Testis (tissue), 3 donors: ENCODE results near the gene MEGF8. TPM values are rescaled to one million over a fixed set of nuclear protein-coding genes. Genes with fewer than 3 reads are reported as not detected.

Experiments used
- DNase-seq: peaks from one replicate; pipeline ENCODE4 v3.0.0-alpha.2; 2019
- H3K27ac ChIP-seq, 2 donors: fragments of 200-600 bp; sonication (generic); one replicate each; pipeline ENCODE4 v1.5.1; 2019
- H3K27me3 ChIP-seq: fragments of 200-600 bp; sonication (generic); one replicate; pipeline ENCODE4 v1.5.1; 2019
- H3K36me3 ChIP-seq: fragments of 200-600 bp; sonication (generic); one replicate; pipeline ENCODE4 v1.5.1; 2017; ENCODE audit warnings: low read depth; ENCODE audit errors: missing control alignments
- H3K4me1 ChIP-seq: fragments of 200-600 bp; sonication (generic); one replicate; pipeline ENCODE4 v1.5.1; 2019
- H3K4me3 ChIP-seq, 2 donors: fragments of 200-600 bp; sonication (generic); one replicate each; pipeline ENCODE4 v1.5.1; 2017 to 2019
- H3K9me3 ChIP-seq: fragments of 200-600 bp; sonication (generic); one replicate; pipeline ENCODE4 v1.5.1; 2017
- POLR2A ChIP-seq: fragments of 450-650 bp; IDR thresholded peaks from one replicate; pipeline ENCODE4 v1.6.1; 2017; ENCODE audit warnings: antibody characterized with exemption, mild to moderate bottlenecking, moderate library complexity
- WGBS, 2 donors: methylation state at CpG; one replicate each; pipeline ENCODE4 v1.1.5; 2018; 5-methylcytosine and 5-hydroxymethylcytosine counted together
- intact Hi-C: fragments of 100-400 bp; cut with DNase I; formaldehyde crosslinking; loops from one replicate; pipeline ENCODE4 v1.15.1; 2023; ENCODE audit warnings: low total_unique reads
- polyA plus RNA-seq: library from polyadenylated mRNA; stranded (reverse); fragments of 350-450 nt; fragmentation: Illumina TruSeq; extraction: RNeasy Lipid Tissue Mini Kit (QIAGEN cat#74804); gene quantifications from one replicate; pipeline ENCODE4 v1.2.3, GENCODE V29; 2014; ENCODE audit warnings: low read depth, low replicate concordance; ENCODE audit not compliant: insufficient read depth
- total RNA-seq, 2 donors: library from RNA; depleted of rRNA; stranded (reverse); fragments of >200 nt; gene quantifications; one replicate each; pipeline ENCODE4 v1.2.3, GENCODE V29; 2016
- TF ChIP-seq, protein P1 (sequence below), 3 experiments: fragments of 450-650 bp in 2 of 3; fragments of 200-600 bp in 1 of 3; sonication (generic) in 1 of 3; IDR thresholded peaks; one replicate each; pipeline ENCODE4 v1.5.1; 2016 to 2019; ENCODE audit warnings: antibody characterized with exemption in 3 of 3, mild to moderate bottlenecking in 2 of 3, moderate library complexity in 1 of 3

MEGF8 gene
- total and polyA plus RNA-seq, 3 donors from 2014 or later: 18.8 to 27.3 (median 26.9) TPM

DNA sequence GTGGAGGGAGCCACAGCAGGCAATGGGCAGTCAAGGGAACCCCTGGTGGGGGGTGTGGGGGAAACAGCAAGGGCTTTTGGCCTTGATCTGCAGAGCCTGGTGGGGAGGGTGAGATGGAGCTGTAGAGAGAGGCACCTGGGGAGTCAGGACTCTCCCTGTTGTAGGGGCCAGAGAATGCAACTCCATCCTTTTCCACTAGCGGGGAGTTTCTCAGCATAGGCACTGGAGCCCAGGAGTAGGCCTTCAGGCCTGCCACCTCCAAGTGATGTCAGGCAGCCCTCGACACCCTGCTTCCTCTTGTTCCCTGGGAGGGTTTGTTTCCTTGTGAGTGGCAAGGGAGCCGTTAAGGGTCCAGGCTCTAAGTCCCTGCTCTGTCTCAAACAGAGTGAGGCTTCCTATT lies 25.0 kb downstream of the MEGF8 start:
- no peaks in the 10 kb centered on the region for H3K36me3 ChIP-seq
- H3K4me3 ChIP-seq: no peak overlapping the region
- H3K4me1 ChIP-seq: no peaks in the 10 kb centered on the region
- no peaks in the 10 kb centered on the region for H3K9me3 ChIP-seq
- TF ChIP-seq, protein P1, sequence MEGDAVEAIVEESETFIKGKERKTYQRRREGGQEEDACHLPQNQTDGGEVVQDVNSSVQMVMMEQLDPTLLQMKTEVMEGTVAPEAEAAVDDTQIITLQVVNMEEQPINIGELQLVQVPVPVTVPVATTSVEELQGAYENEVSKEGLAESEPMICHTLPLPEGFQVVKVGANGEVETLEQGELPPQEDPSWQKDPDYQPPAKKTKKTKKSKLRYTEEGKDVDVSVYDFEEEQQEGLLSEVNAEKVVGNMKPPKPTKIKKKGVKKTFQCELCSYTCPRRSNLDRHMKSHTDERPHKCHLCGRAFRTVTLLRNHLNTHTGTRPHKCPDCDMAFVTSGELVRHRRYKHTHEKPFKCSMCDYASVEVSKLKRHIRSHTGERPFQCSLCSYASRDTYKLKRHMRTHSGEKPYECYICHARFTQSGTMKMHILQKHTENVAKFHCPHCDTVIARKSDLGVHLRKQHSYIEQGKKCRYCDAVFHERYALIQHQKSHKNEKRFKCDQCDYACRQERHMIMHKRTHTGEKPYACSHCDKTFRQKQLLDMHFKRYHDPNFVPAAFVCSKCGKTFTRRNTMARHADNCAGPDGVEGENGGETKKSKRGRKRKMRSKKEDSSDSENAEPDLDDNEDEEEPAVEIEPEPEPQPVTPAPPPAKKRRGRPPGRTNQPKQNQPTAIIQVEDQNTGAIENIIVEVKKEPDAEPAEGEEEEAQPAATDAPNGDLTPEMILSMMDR (IDR thresholded peaks at IDR 0.05): no peak
- no peak for TF ChIP-seq POLR2A
- H3K27me3 ChIP-seq: no peaks in the 10 kb centered on the region
- DNase-seq: no peak
- 94 to 96% methylated on average over 2 to 3 of the region's 3 CpGs for WGBS, 2 donors
- H3K27ac ChIP-seq: no peak overlapping the region
- intact Hi-C loops: no loop called here

DNA sequence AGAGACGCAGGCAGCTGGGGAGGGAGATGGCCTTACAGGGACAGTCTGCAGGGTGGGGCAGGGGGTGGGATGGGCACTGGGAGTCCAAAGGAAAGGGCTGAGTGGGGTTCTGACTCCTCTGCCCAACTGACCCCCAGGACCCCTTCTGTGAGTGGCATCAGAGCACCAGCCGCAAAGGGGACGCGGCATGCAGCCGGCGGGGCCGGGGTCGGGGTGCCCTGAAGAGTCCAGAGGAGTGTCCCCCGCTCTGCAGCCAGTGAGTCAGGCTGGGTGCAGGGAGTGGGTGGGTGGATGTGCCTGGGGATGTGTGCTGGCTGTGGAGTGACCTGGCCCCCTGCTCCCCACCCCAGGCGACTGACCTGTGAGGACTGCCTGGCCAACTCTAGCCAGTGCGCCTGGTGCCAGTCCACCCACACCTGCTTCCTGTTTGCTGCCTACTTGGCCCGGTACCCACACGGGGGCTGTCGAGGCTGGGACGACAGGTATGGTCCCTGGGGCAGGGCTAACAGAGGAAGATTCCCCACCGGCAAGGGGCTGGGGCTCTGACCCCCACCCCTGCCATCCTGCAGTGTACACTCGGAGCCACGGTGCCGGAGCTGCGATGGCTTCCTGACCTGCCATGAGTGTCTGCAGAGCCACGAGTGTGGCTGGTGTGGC lies 25.8 kb downstream of the MEGF8 start:
- TF ChIP-seq POLR2A: no peak
- TF ChIP-seq, protein P1 (IDR thresholded peaks at IDR 0.05): no peak
- no peaks in the 10 kb centered on the region for H3K36me3 ChIP-seq
- H3K4me3 ChIP-seq: no peak overlapping the region
- H3K4me1 ChIP-seq: no peaks in the 10 kb centered on the region
- no peaks in the 10 kb centered on the region for H3K27me3 ChIP-seq
- WGBS, 2 donors: 93 to 95% methylated on average over 19 to 21 of the region's 21 CpGs
- DNase-seq: no peak
- no peaks in the 10 kb centered on the region for H3K9me3 ChIP-seq
- intact Hi-C loops: no loop called here
- H3K27ac ChIP-seq: no peak overlapping the region

DNA sequence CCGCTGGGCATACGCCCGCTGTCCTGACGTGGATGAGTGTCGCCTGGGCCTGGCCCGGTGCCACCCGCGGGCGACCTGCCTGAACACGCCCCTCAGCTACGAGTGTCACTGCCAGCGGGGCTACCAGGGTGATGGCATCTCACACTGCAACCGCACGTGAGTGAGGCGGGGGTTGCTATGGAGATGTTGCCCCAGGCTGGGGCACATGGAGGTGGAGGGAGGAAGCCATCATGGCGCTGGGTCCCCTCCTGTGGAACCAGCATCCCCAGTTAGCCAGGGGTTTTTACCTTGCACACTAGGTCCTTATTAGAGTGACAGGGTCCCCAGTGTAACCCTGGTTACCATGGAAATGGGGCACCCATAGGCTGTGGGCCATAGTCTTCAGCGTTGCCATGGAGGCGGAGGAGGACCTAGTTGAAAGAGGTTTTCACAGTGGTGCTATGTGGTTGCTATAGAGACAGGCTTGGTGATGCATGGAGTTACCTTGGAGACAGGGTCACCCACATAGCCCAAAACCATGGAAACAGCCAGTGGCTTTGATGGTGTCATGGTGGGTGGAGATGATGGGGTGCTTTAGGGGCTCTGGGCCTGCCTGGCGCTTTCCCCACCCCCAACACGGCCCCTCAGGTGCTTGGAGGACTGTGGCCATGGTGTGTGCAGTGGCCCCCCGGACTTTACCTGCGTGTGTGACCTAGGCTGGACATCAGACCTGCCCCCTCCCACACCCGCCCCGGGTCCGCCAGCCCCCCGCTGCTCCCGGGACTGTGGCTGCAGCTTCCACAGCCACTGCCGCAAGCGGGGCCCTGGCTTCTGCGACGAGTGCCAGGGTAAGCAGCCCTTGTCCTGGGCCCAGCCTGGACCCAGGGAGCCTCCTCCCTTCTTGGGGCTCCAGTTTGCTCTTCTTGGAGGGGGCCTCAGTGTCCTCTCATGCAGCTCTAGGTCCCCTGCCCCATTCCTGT lies 27.1 kb downstream of the MEGF8 start:
- no peak overlapping the region for H3K4me3 ChIP-seq
- no peak for TF ChIP-seq POLR2A
- TF ChIP-seq, protein P1 (IDR thresholded peaks at IDR 0.05): no peak
- intact Hi-C loops: no loop called here
- H3K9me3 ChIP-seq: no peaks in the 10 kb centered on the region
- no peaks in the 10 kb centered on the region for H3K27me3 ChIP-seq
- no peaks in the 10 kb centered on the region for H3K36me3 ChIP-seq
- no peaks in the 10 kb centered on the region for H3K4me1 ChIP-seq
- WGBS, 2 donors: 92 to 95% methylated on average over 15 to 27 of the region's 31 CpGs
- DNase-seq: no peak
- no peak overlapping the region for H3K27ac ChIP-seq

DNA sequence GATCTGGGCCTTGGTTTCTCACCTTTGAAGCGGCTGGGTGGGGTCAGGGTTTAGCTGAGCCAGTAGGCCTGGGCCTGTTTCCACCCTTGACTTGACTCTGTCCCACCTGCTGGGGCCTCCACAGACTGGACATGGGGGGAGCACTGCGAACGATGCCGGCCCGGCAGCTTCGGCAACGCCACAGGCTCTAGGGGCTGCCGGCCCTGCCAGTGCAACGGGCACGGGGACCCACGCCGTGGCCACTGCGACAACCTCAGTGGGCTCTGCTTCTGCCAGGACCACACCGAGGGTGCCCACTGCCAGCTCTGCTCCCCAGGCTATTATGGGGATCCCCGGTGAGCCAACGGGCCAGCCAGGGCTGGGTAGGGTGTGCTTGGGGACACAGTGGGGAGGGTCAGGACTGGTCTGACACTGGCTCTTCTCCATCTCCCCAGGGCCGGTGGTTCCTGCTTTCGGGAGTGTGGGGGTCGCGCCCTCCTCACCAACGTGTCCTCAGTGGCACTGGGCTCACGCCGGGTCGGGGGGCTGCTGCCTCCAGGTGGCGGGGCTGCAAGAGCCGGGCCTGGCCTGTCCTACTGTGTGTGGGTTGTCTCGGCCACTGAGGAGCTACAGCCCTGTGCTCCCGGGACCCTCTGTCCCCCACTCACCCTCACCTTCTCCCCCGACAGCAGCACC lies 28.0 kb downstream of the MEGF8 start:
- intact Hi-C loops: no loop called here

More for the DNA sequence above, 28.0 kb downstream of the MEGF8 start:
- H3K9me3 ChIP-seq: no peaks in the 10 kb centered on the region
- H3K27me3 ChIP-seq: no peaks in the 10 kb centered on the region
- no peak overlapping the region for H3K4me3 ChIP-seq
- H3K36me3 ChIP-seq: no peaks in the 10 kb centered on the region
- H3K4me1 ChIP-seq: peaks cover 8% of the 10 kb centered on the region
- TF ChIP-seq, protein P1 (IDR thresholded peaks at IDR 0.05): no peak
- no peak for TF ChIP-seq POLR2A
- no peak overlapping the region for H3K27ac ChIP-seq
- 83 to 95% methylated on average over 6 to 28 of the region's 29 CpGs for WGBS, 2 donors
- DNase-seq: no peak
